Gastroesophageal sphincter (tissue), 4 donors: ENCODE results near the gene SVBP. TPM values are rescaled to one million over a fixed set of nuclear protein-coding genes. Genes with fewer than 3 reads are reported as not detected.

Source experiments
- ATAC-seq: fragments of 150-250 bp; one replicate; pipeline ENCODE4 v1.9.1; 2016; ENCODE audit warnings: mild to moderate bottlenecking, moderate library complexity
- H3K27ac ChIP-seq, 4 donors: fragments of 200-600 bp; sonication (generic) in 3 of 4; 1 replicate in 3 of 4; 2 replicates in 1 of 4; pipeline ENCODE4 v1.5.1; 2016 to 2019
- H3K27me3 ChIP-seq: fragments of 200-600 bp; sonication (generic); one replicate; pipeline ENCODE4 v1.5.1; 2019
- H3K36me3 ChIP-seq, 2 donors: fragments of 200-600 bp; sonication (generic); one replicate each; pipeline ENCODE4 v1.5.1; 2019; ENCODE audit warnings: control low read depth in 1 of 2
- H3K4me1 ChIP-seq, 3 donors: fragments of 200-600 bp; sonication (generic); 1 replicate in 2 of 3; 2 replicates in 1 of 3; pipeline ENCODE4 v1.5.1; 2016 to 2019; ENCODE audit warnings: control low read depth in 2 of 3
- H3K4me3 ChIP-seq, 2 donors: fragments of 200-600 bp; sonication (generic); one replicate each; pipeline ENCODE4 v1.5.1; 2019; ENCODE audit warnings: mild to moderate bottlenecking in 1 of 2, moderate library complexity in 1 of 2
- H3K9me3 ChIP-seq, 3 donors: fragments of 200-600 bp; sonication (generic); one replicate each; pipeline ENCODE4 v1.5.1; 2017 to 2019; ENCODE audit warnings: control low read depth in 2 of 3
- EP300 ChIP-seq: sonication (generic); formaldehyde crosslinking; IDR thresholded peaks from one replicate; pipeline ENCODE4 v1.6.1; 2017; ENCODE audit warnings: antibody characterized with exemption, mild to moderate bottlenecking
- POLR2A ChIP-seq, 2 donors: fragments of 450-650 bp; IDR thresholded peaks; one replicate each; pipeline ENCODE4 v1.6.1; 2017; ENCODE audit warnings: antibody characterized with exemption in 2 of 2, mild to moderate bottlenecking in 2 of 2, moderate library complexity in 1 of 2
- POLR2AphosphoS5 ChIP-seq: sonication (generic); formaldehyde crosslinking; IDR thresholded peaks from one replicate; pipeline ENCODE4 v1.6.1; 2017; ENCODE audit warnings: antibody characterized with exemption
- WGBS, 2 donors: methylation state at CpG; one replicate each; pipeline ENCODE4 v1.1.5; 2018; ENCODE audit warnings: low coverage in 1 of 2; 5-methylcytosine and 5-hydroxymethylcytosine counted together
- total RNA-seq, 4 donors: library from RNA; depleted of rRNA; stranded (reverse); fragments of >200 nt; gene quantifications; one replicate each; pipeline ENCODE4 v1.1.0, GENCODE V29; 2016
- TF ChIP-seq, protein P1 (sequence below), 4 experiments: fragments of 200-600 bp in 2 of 4; fragments of 450-650 bp in 2 of 4; sonication (generic) in 1 of 4; IDR thresholded peaks; one replicate each; pipeline ENCODE4 v1.5.1; 2017 to 2019; ENCODE audit warnings: antibody characterized with exemption in 4 of 4, mild to moderate bottlenecking in 2 of 4, moderate library complexity in 2 of 4

Gene SVBP
- total RNA-seq, 4 donors from 2014 or later = 21.3 to 36.5 (median 22.6) TPM

DNA sequence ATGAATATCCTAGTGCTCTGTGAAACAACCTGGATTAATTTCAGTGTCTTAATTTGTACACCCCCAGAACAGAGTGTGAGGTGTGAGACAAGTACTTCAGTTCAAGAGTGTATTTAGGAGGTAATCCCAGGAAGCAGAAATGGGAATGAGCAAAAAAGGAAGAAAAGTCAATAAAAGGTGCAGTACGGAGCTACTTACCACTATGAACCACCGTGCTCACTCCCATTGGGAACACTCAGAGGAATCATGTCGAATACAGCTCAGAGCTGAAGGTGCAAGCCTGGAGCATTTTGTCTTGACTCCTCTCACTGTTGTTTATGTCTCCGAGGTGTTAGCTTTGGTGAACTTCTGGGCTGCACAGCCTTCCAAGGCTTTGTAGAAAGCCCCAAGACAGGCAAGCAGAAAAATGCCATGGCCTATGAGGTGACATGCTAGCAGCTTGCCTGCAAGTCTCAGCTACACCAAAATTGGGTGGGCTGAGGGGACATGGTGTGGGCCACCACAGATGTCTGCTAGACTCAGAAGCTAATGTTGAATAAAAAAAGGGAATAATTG is 7.4 kb upstream of the SVBP start:
- H3K27me3 ChIP-seq = no peaks in the 10 kb centered on the region
- H3K4me3 ChIP-seq = no peak overlapping the region
- H3K9me3 ChIP-seq = no peaks in the 10 kb centered on the region
- no peak for ATAC-seq
- 91 to 95% methylated on average over 3 to 4 of the region's 4 CpGs for WGBS, 2 donors
- peaks cover 0 to 6% of the 10 kb centered on the region in 2 donors for H3K36me3 ChIP-seq
- H3K27ac ChIP-seq = no peak overlapping the region
- no peak for TF ChIP-seq POLR2A (IDR thresholded peaks at IDR 0.05)
- H3K4me1 ChIP-seq = peaks cover 0 to 19% (median 0%) of the 10 kb centered on the region in 3 donors

DNA sequence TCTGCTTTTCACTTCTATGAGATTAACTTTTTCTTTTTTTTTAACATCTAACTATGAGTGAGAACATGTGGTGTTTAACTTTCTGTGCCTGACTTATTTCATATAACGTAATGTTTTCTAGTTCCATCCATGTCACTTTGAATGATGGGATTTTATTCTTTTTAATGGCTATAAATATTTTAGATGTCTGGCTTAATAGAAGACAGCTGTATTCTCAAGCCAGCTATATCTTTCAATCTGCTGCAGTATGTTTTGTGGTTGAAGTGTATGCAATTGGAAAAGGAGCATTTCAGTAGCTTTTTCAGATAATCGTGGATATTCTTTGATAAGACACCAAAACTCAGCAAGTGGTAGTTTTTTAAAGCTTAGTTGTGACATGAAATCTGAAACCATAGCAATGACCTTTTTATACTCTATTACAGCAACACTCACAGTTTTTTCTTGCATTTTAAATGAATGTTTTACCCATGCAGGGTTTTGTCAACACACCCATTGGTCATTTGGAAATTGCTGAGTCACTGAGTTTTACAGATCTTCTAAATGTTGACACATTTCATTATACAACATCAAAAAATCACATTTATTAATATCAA is 5.7 kb upstream of the SVBP start:
- ATAC-seq = no peak
- Histone ChIP-seq H3K9me3 (no peaks in the 10 kb centered on the region), H3K27ac (no peak overlapping the region), H3K36me3 (no peaks in the 10 kb centered on the region), H3K27me3 (no peaks in the 10 kb centered on the region), H3K4me1 (peaks cover 0 to 25% (median 2%) of the 10 kb centered on the region in 3 donors), H3K4me3 (no peak overlapping the region)
- TF ChIP-seq POLR2AphosphoS5 (no peak), EP300 (no peak), POLR2A (IDR thresholded peaks at IDR 0.05) (no peak)
- TF ChIP-seq, protein P1, sequence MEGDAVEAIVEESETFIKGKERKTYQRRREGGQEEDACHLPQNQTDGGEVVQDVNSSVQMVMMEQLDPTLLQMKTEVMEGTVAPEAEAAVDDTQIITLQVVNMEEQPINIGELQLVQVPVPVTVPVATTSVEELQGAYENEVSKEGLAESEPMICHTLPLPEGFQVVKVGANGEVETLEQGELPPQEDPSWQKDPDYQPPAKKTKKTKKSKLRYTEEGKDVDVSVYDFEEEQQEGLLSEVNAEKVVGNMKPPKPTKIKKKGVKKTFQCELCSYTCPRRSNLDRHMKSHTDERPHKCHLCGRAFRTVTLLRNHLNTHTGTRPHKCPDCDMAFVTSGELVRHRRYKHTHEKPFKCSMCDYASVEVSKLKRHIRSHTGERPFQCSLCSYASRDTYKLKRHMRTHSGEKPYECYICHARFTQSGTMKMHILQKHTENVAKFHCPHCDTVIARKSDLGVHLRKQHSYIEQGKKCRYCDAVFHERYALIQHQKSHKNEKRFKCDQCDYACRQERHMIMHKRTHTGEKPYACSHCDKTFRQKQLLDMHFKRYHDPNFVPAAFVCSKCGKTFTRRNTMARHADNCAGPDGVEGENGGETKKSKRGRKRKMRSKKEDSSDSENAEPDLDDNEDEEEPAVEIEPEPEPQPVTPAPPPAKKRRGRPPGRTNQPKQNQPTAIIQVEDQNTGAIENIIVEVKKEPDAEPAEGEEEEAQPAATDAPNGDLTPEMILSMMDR (IDR thresholded peaks at IDR 0.05) = no peak
- 28 to 41% methylated on average over 2 of the region's 2 CpGs for WGBS, 2 donors

- Histone ChIP-seq H3K4me1 (peaks cover 0 to 30% (median 5%) of the 10 kb centered on the region in 3 donors), H3K36me3 (no peaks in the 10 kb centered on the region), H3K27ac (no peak overlapping the region), H3K9me3 (no peaks in the 10 kb centered on the region), H3K4me3 (no peak overlapping the region), H3K27me3 (no peaks in the 10 kb centered on the region)
- TF ChIP-seq POLR2AphosphoS5 (no peak), EP300 (no peak), POLR2A (IDR thresholded peaks at IDR 0.05) (no peak)
- TF ChIP-seq, protein P1 (IDR thresholded peaks at IDR 0.05) = no peak
- 91 to 95% methylated on average over 2 of the region's 2 CpGs for WGBS, 2 donors
- ATAC-seq = no peak
These were observed 4.5 kb upstream of the SVBP start for GRCh38 chr1:42821690-42822089.

- Histone ChIP-seq H3K36me3 (no peaks in the 10 kb centered on the region), H3K9me3 (no peaks in the 10 kb centered on the region), H3K4me1 (peaks cover 0 to 38% (median 9%) of the 10 kb centered on the region in 3 donors), H3K27me3 (no peaks in the 10 kb centered on the region), H3K27ac (no peak overlapping the region), H3K4me3 (no peak overlapping the region)
- TF ChIP-seq POLR2AphosphoS5 (no peak), EP300 (no peak)
- TF ChIP-seq, protein P1 (IDR thresholded peaks at IDR 0.05) = no peak
- ATAC-seq = no peak
- WGBS, 2 donors = 50 to 75% methylated on average over 1 of the region's 1 CpG
These were observed 3.6 kb upstream of the SVBP start for GRCh38 chr1:42820813-42821212.

GRCh38 chr1:42817976-42818375 is 779 bp upstream of the SVBP start:
- TF ChIP-seq POLR2A (IDR thresholded peaks at IDR 0.05) = no peak
- TF ChIP-seq, protein P1 (IDR thresholded peaks at IDR 0.05) = no peak
- no peak for TF ChIP-seq EP300
- Histone ChIP-seq H3K36me3 (no peaks in the 10 kb centered on the region), H3K27me3 (no peaks in the 10 kb centered on the region), H3K4me1 (peaks cover 0 to 36% (median 9%) of the 10 kb centered on the region in 3 donors), H3K27ac (peak overlapping the region in 2 of 4 donors; percentile 95 to 98), H3K9me3 (no peaks in the 10 kb centered on the region), H3K4me3 (peak overlapping the region in 1 of 2 donors; percentile 80)
- WGBS, 2 donors = 86 to 100% methylated on average over 3 of the region's 3 CpGs
- ATAC-seq = no peak
